Aorta (tissue), 5 donors: Measurements from ENCODE around the gene MSI2. TPM values are rescaled to one million over a fixed set of nuclear protein-coding genes. Genes with fewer than 3 reads are reported as not detected.

Experiments
- ATAC-seq: fragments of 200-7000 bp; cut with Tn5 transposase; one replicate; pipeline ENCODE4 v1.9.1; 2022; ENCODE audit warnings: moderate library complexity; ENCODE audit not compliant: low FRiP score
- DNase-seq, 2 donors: peaks; one replicate each; pipeline ENCODE4 v3.0.0-alpha.2; 2020
- H3K27ac ChIP-seq, 2 donors: one replicate each; pipeline ENCODE4 v1.5.1; 2013; ENCODE audit warnings: low read length in 2 of 2, mild to moderate bottlenecking in 2 of 2, moderate library complexity in 2 of 2, control low read depth in 1 of 2, inconsistent platforms in 1 of 2, low read depth in 1 of 2
- H3K27me3 ChIP-seq, 2 donors: one replicate each; pipeline ENCODE4 v1.6.1; 2013; ENCODE audit warnings: control low read depth in 1 of 2, low read length in 1 of 2, mild to moderate bottlenecking in 1 of 2, moderate library complexity in 1 of 2; ENCODE audit not compliant: insufficient read depth in 2 of 2, control insufficient read depth in 1 of 2
- H3K36me3 ChIP-seq, 2 donors: one replicate each; pipeline ENCODE4 v1.6.1; 2013; ENCODE audit warnings: control low read depth in 1 of 2, low read length in 1 of 2, mild to moderate bottlenecking in 1 of 2; ENCODE audit not compliant: insufficient read depth in 2 of 2, control insufficient read depth in 1 of 2
- H3K4me1 ChIP-seq, 2 donors: one replicate each; pipeline ENCODE4 v1.6.1; 2013; ENCODE audit warnings: low read length in 2 of 2, control low read depth in 1 of 2, mild to moderate bottlenecking in 1 of 2, moderate library complexity in 1 of 2; ENCODE audit not compliant: insufficient read depth in 2 of 2, control insufficient read depth in 1 of 2
- H3K4me3 ChIP-seq, 2 donors: one replicate each; pipeline ENCODE4 v1.5.1; 2013; ENCODE audit warnings: low read length in 2 of 2, control low read depth in 1 of 2, mild to moderate bottlenecking in 1 of 2
- H3K9me3 ChIP-seq: one replicate; pipeline ENCODE4 v1.6.1; 2013; ENCODE audit warnings: mild to moderate bottlenecking, low read length; ENCODE audit not compliant: control insufficient read depth
- WGBS, 2 donors: extraction: QIAGEN DNeasy Blood & Tissue Kit; methylation state at CpG; one replicate each; pipeline ENCODE4 v1.1.7; 2013; 5-methylcytosine and 5-hydroxymethylcytosine counted together
- intact Hi-C, 2 donors: fragments of 100-400 bp; cut with DNase I; formaldehyde crosslinking; loops; one replicate each; pipeline versions ENCODE4 v1.14.2 to v1.15.0; 2022
- polyA plus RNA-seq, 2 donors: library from polyadenylated mRNA; stranded (reverse); fragments of 200-250 nt; gene quantifications; one replicate each; pipeline ENCODE4 v1.2.3, GENCODE V29; 2013
- total RNA-seq, 2 donors: library from RNA; stranded (reverse); fragmentation: NEBNext Ultra II Directional; extraction: Animal tissue kit (Norgen Biotek cat#: 25700); gene quantifications; one replicate each; pipeline ENCODE4 v1.2.1, GENCODE V29; 2021
- donor health status: healthy with polysubstance abuse.
- donor health status: Bipolar disorder and iron deficiency.
- donor health status: DM: no; HTN: no; CAD: no.
- donor health status: DM: no; HTN: no; CAD: no.
- donor health status: DM: yes; HTN: yes; CAD: no.

Gene MSI2
- total and polyA plus RNA-seq, 4 donors = 9.3 to 48.2 (median 29.1) TPM

GRCh38 chr17:57685499-57686132, 429.3 kb downstream of the MSI2 start:
- Histone ChIP-seq H3K27me3 (no peaks in the 10 kb centered on the region), H3K4me1 (no peaks in the 10 kb centered on the region), H3K4me3 (no peak overlapping the region), H3K36me3 (peaks cover 0 to 2% of the 10 kb centered on the region in 2 donors), H3K9me3 (no peaks in the 10 kb centered on the region), H3K27ac (no peak overlapping the region)
- no peak for DNase-seq
- no peak for ATAC-seq
- WGBS, 2 donors = 90 to 92% methylated on average over 7 of the region's 7 CpGs
- intact Hi-C loops = no loop called here

- no peak for ATAC-seq
- no peaks in the 10 kb centered on the region for H3K27me3 ChIP-seq
- intact Hi-C loops = no loop called here
- H3K27ac ChIP-seq = no peak overlapping the region
- no peak for DNase-seq
- H3K9me3 ChIP-seq = no peaks in the 10 kb centered on the region
- no peaks in the 10 kb centered on the region for H3K4me1 ChIP-seq
- H3K4me3 ChIP-seq = no peak overlapping the region
- H3K36me3 ChIP-seq = peaks cover 0 to 1% of the 10 kb centered on the region in 2 donors
Measured at GRCh38 chr17:57687642-57688041, 431.3 kb downstream of the MSI2 start.

GRCh38 chr17:57689254-57689653, 432.9 kb downstream of the MSI2 start:
- Histone ChIP-seq H3K4me1 (no peaks in the 10 kb centered on the region), H3K4me3 (no peak overlapping the region), H3K36me3 (no peaks in the 10 kb centered on the region), H3K27me3 (no peaks in the 10 kb centered on the region), H3K27ac (no peak overlapping the region), H3K9me3 (no peaks in the 10 kb centered on the region)
- DNase-seq (no peak), ATAC-seq (no peak)
- intact Hi-C loops = no loop called here
- WGBS, 2 donors = 65 to 69% methylated on average over 3 of the region's 3 CpGs

- DNase-seq (no peak), ATAC-seq (no peak)
- no peak overlapping the region for H3K4me3 ChIP-seq
- no peaks in the 10 kb centered on the region for H3K4me1 ChIP-seq
- no peaks in the 10 kb centered on the region for H3K27me3 ChIP-seq
- no peak overlapping the region for H3K27ac ChIP-seq
- intact Hi-C loops = no loop called here
- 93 to 97% methylated on average over 1 of the region's 1 CpG for WGBS, 2 donors
- H3K9me3 ChIP-seq = no peaks in the 10 kb centered on the region
- H3K36me3 ChIP-seq = no peaks in the 10 kb centered on the region
Measured at GRCh38 chr17:57691939-57692338, 435.6 kb downstream of the MSI2 start.

GRCh38 chr17:57692770-57693169, 436.4 kb downstream of the MSI2 start:
- Histone ChIP-seq H3K4me3 (no peak overlapping the region), H3K9me3 (no peaks in the 10 kb centered on the region), H3K4me1 (no peaks in the 10 kb centered on the region), H3K36me3 (no peaks in the 10 kb centered on the region), H3K27ac (no peak overlapping the region), H3K27me3 (no peaks in the 10 kb centered on the region)
- WGBS, 2 donors = 90 to 95% methylated on average over 1 of the region's 1 CpG
- intact Hi-C loops = no loop called here
- ATAC-seq = no peak
- DNase-seq = no peak

- DNase-seq = no peak
- H3K9me3 ChIP-seq = no peaks in the 10 kb centered on the region
- peaks cover 0 to 1% of the 10 kb centered on the region in 2 donors for H3K27me3 ChIP-seq
- intact Hi-C loops = no loop called here
- H3K36me3 ChIP-seq = no peaks in the 10 kb centered on the region
- ATAC-seq = no peak
- 89 to 92% methylated on average over 1 of the region's 1 CpG for WGBS, 2 donors
- H3K27ac ChIP-seq = no peak overlapping the region
- no peaks in the 10 kb centered on the region for H3K4me1 ChIP-seq
- H3K4me3 ChIP-seq = no peak overlapping the region
Measured at GRCh38 chr17:57694051-57694450, 437.7 kb downstream of the MSI2 start.

GRCh38 chr17:57696050-57696449, 439.7 kb downstream of the MSI2 start:
- no peak overlapping the region for H3K4me3 ChIP-seq
- intact Hi-C loops = no loop called here
- H3K36me3 ChIP-seq = no peaks in the 10 kb centered on the region
- no peak for ATAC-seq
- H3K4me1 ChIP-seq = no peaks in the 10 kb centered on the region
- H3K9me3 ChIP-seq = no peaks in the 10 kb centered on the region
- DNase-seq = no peak
- H3K27me3 ChIP-seq = peaks cover 0 to 1% of the 10 kb centered on the region in 2 donors
- WGBS, 2 donors = 54 to 57% methylated on average over 3 of the region's 3 CpGs
- H3K27ac ChIP-seq = no peak overlapping the region

- Histone ChIP-seq H3K27me3 (peaks cover 0 to 1% of the 10 kb centered on the region in 2 donors), H3K36me3 (no peaks in the 10 kb centered on the region), H3K9me3 (no peaks in the 10 kb centered on the region), H3K4me1 (no peaks in the 10 kb centered on the region), H3K4me3 (no peak overlapping the region), H3K27ac (no peak overlapping the region)
- DNase-seq (no peak), ATAC-seq (no peak)
- 87 to 88% methylated on average over 7 of the region's 7 CpGs for WGBS, 2 donors
- intact Hi-C loops = no loop called here
Measured at GRCh38 chr17:57697197-57697596, 440.9 kb downstream of the MSI2 start.

- WGBS, 2 donors = 68 to 71% methylated on average over 12 of the region's 12 CpGs
- Histone ChIP-seq H3K4me1 (no peaks in the 10 kb centered on the region), H3K27ac (no peak overlapping the region), H3K27me3 (peaks cover 0 to 1% of the 10 kb centered on the region in 2 donors), H3K9me3 (no peaks in the 10 kb centered on the region), H3K36me3 (no peaks in the 10 kb centered on the region), H3K4me3 (no peak overlapping the region)
- intact Hi-C loops = no loop called here
- ATAC-seq = no peak
- DNase-seq = no peak
Measured at GRCh38 chr17:57697891-57698711, 441.8 kb downstream of the MSI2 start.
